HG03066 (cell line): ENCODE measurements around the gene TRIM46.
"Not testable (repeated sequence)": the region's sequence is repeated elsewhere in the genome, so short reads cannot be mapped to it uniquely, and the experiment has no call there.

Experiments
- ATAC-seq: cut with Tn5 transposase; IDR thresholded peaks from one replicate; pipeline ENCODE4 v1.9.1; 2021; ENCODE audit warnings: low read depth; ENCODE audit not compliant: unreplicated experiment

TRIM46 gene

GRCh38 chr1:155136748-155137147 lies 36.9 kb upstream of the TRIM46 start:
- no peak for ATAC-seq

- no peak for ATAC-seq
Measured at GRCh38 chr1:155137154-155137949, 36.3 kb upstream of the TRIM46 start.

- peak; percentile 73 for ATAC-seq
Measured at GRCh38 chr1:155139895-155140629, 33.6 kb upstream of the TRIM46 start, which contains the start of gene DPM3. Gene DPM3 (minus strand): TSS chr1:155140531. CDS start chr1:155140240, 291 bp downstream.

- no peak for ATAC-seq
Measured at GRCh38 chr1:155140630-155140953, 33.1 kb upstream of the TRIM46 start.

- no peak for ATAC-seq
Measured at GRCh38 chr1:155141749-155142148, 31.9 kb upstream of the TRIM46 start.

GRCh38 chr1:155145491-155145890 lies 28.2 kb upstream of the TRIM46 start:
- ATAC-seq = no peak

GRCh38 chr1:155155996-155156643 lies 17.5 kb upstream of the TRIM46 start:
- ATAC-seq = not testable (repeated sequence)

- no peak for ATAC-seq
Measured at GRCh38 chr1:155158991-155159390, 14.7 kb upstream of the TRIM46 start.

- no peak for ATAC-seq
Measured at GRCh38 chr1:155160128-155160527, 13.5 kb upstream of the TRIM46 start.

GRCh38 chr1:155162631-155163030 lies 11.0 kb upstream of the TRIM46 start:
- ATAC-seq = not testable (repeated sequence)

GRCh38 chr1:155163785-155164184 lies 9.9 kb upstream of the TRIM46 start:
- not testable (repeated sequence) for ATAC-seq

GRCh38 chr1:155164625-155165024 lies 9.0 kb upstream of the TRIM46 start:
- not testable (repeated sequence) for ATAC-seq

- ATAC-seq = no peak
Measured at GRCh38 chr1:155166051-155166470, 7.6 kb upstream of the TRIM46 start.

- ATAC-seq = no peak
Measured at GRCh38 chr1:155166471-155167165, 7.0 kb upstream of the TRIM46 start.

- ATAC-seq = no peak
Measured at GRCh38 chr1:155167166-155168104, 6.2 kb upstream of the TRIM46 start.

GRCh38 chr1:155168105-155168445 lies 5.6 kb upstream of the TRIM46 start:
- not testable (repeated sequence) for ATAC-seq

GRCh38 chr1:155168456-155169210 lies 5.0 kb upstream of the TRIM46 start:
- no peak for ATAC-seq

GRCh38 chr1:155169541-155169940 lies 4.1 kb upstream of the TRIM46 start:
- ATAC-seq = no peak
